ENCODE measurements around the gene COL23A1. TPM values are rescaled to one million over a fixed set of nuclear protein-coding genes. Genes with fewer than 3 reads are reported as not detected.
A peak's percentile ranks its signal among the peaks of the same experiment; 100 is the strongest.

Gene COL23A1
- total and polyA plus RNA-seq, 2 of the 13 experiments (the other 11 are each of a cell fraction or from before 2014, with no cell fraction given): not detected

DNA sequence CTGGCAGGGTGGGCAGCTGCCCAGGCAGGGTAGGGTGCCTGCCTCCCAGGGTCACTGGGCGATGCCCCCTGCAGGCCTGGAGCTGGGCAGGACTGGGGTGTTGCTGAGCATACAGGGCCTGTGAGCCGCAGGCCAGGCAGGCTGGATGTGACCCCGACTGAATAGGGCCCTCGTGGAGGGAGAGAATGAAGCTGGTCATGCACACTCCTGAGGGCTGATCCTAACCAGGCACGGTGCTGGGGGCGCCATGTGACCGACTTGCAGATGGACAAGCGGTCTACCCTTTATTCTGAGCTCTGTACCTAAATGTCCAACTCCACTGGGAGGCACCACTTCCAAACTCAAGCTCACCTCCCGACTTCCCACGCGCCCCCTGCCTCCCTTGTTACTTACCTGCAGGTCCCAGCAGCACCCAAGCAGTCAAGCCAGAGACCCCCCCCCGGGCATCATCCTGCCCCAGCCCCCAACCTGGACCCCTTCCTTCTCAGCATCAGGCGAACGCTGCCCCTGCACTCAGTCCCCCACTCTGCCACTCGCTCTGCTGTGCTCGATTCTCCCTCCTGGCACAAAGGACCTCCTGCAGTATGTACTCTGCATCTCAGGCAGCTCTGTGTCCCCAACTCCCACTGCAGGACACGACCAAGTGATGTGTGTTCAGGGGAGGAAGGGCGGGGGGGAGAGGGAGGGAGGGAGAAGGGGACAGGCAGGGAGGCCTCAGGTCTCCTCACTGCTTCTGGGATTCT is 280.8 kb downstream of the COL23A1 start:
- DNase-seq (ENCODE audit: low spot score): no peak
- peaks cover 8 to 40% of the 10 kb centered on the region in 2 experiments; a peak in 4 of 5 replicates for H3K27me3 ChIP-seq (ENCODE audit: control insufficient read depth in 1 of 2, insufficient read depth in 2 of 2, low read length in 2 of 2)

DNA sequence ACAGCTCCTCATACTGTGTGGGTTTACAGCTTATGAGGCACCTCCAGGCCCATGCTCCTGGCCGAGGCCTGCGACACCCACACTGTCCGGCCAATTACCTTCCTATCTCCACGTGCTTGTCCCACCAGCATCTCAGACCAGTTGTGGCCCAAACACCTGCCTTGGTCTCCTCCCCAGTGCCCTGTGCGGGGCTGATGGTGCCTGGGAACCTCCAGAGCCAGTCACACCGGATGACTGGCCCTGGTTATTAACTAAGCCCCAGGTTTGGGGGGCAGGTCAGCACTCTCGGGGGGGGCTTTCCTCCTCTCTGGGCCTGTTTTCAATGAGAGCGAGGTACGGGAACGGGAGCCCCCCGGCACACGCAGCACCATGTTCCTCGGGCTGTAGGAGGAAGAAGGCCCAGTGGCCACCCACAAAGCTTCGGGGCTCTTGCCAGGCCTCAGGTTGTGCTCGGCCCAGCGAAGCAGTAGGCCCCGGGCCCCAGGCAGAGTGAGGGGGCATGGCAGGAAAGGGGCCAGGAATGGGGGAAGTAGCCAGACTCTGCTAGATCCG is 281.6 kb downstream of the COL23A1 start:
- Histone ChIP-seq H3K4me3 (replicated peaks in 1 of 3; ENCODE audit: insufficient read depth in 1 of 3, low read depth in 2 of 3, low read length in 3 of 3) (no peak overlapping the region), H3K9me3 (ENCODE audit: low read length) (no peaks in the 10 kb centered on the region), H3K4me1 (ENCODE audit: insufficient read depth, low read length) (no peaks in the 10 kb centered on the region), H3K36me3 (replicated peaks in 1 of 2; ENCODE audit: control insufficient read depth in 1 of 2, insufficient read depth in 2 of 2, low read length in 2 of 2) (no peaks in the 10 kb centered on the region), H3K9ac (ENCODE audit: insufficient read depth, low read depth, low read length) (no peak overlapping the region), H2AFZ (ENCODE audit: low read length) (no peak overlapping the region), H3K27ac (ENCODE audit: extremely low read length, insufficient read depth, low read length) (no peak overlapping the region), H3K4me2 (ENCODE audit: low read depth, low read length) (no peak overlapping the region), H3K27me3 (ENCODE audit: control insufficient read depth in 1 of 2, insufficient read depth in 2 of 2, low read length in 2 of 2) (peaks cover 8 to 43% of the 10 kb centered on the region in 2 experiments; a peak in 4 of 5 replicates), H3K79me2 (ENCODE audit: insufficient read depth, low read length) (no peaks in the 10 kb centered on the region), H4K20me1 (ENCODE audit: insufficient read depth, low read length) (no peaks in the 10 kb centered on the region)
- no peak for FAIRE-seq
- in situ Hi-C loops (cut with HindIII; ENCODE audit: extremely low pct_ligation_motif_present, low pct_unique_long_range_greater_than_20kb) (no loop called here), intact Hi-C loops (cut with micrococcal nuclease; ENCODE audit: unreplicated experiment) (no loop called here)
- ChIA-PET CTCF (ENCODE audit: low intra/inter-chr PET ratio, low total read pairs) (no interaction called here), POLR2A (no interaction called here)
- no peak for ATAC-seq
- DNase-seq (ENCODE audit: low spot score): no peak
- 45% methylated on average over 4 of the region's 18 CpGs for WGBS (ENCODE audit: low lambda C conversion rate)
- no TSS peak for BruUV-seq (replicated peaks)
- TF ChIP-seq WIZ (CRISPR knock-in tag; IDR thresholded peaks at IDR 0.05) (no peak), CBX5 (CRISPR knock-in tag; IDR thresholded peaks at IDR 0.05; ENCODE audit: borderline replicate concordance) (no peak), YEATS4 (CRISPR knock-in tag; IDR thresholded peaks at IDR 0.05; ENCODE audit: borderline replicate concordance) (no peak), ZNF207 (IDR thresholded peaks at IDR 0.05; ENCODE audit: borderline replicate concordance) (no peak), XBP1 (CRISPR knock-in tag; IDR thresholded peaks at IDR 0.05) (no peak), TRIM24 (CRISPR knock-in tag; IDR thresholded peaks at IDR 0.05) (no peak), HCFC1 (IDR thresholded peaks at IDR 0.05; ENCODE audit: low read depth, low read length) (no peak), KAT7 (CRISPR knock-in tag; IDR thresholded peaks at IDR 0.05; ENCODE audit: borderline replicate concordance) (no peak), MTF1 (CRISPR knock-in tag; IDR thresholded peaks at IDR 0.05) (no peak), BRCA1 (CRISPR knock-in tag; IDR thresholded peaks at IDR 0.05) (no peak)
- TF ChIP-seq, protein P1, sequence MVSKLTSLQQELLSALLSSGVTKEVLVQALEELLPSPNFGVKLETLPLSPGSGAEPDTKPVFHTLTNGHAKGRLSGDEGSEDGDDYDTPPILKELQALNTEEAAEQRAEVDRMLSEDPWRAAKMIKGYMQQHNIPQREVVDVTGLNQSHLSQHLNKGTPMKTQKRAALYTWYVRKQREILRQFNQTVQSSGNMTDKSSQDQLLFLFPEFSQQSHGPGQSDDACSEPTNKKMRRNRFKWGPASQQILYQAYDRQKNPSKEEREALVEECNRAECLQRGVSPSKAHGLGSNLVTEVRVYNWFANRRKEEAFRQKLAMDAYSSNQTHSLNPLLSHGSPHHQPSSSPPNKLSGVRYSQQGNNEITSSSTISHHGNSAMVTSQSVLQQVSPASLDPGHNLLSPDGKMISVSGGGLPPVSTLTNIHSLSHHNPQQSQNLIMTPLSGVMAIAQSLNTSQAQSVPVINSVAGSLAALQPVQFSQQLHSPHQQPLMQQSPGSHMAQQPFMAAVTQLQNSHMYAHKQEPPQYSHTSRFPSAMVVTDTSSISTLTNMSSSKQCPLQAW (CRISPR knock-in tag; IDR thresholded peaks at IDR 0.05): no peak

More for the DNA sequence above, 280.8 kb downstream of the COL23A1 start:
- ATAC-seq: no peak; the same call in 2 of the 3 replicates
- no peak overlapping the region for H3K4me3 ChIP-seq (replicated peaks in 1 of 3; ENCODE audit: insufficient read depth in 1 of 3, low read depth in 2 of 3, low read length in 3 of 3)
- no peaks in the 10 kb centered on the region for H3K36me3 ChIP-seq (replicated peaks in 1 of 2; ENCODE audit: control insufficient read depth in 1 of 2, insufficient read depth in 2 of 2, low read length in 2 of 2)
- POLR2A ChIA-PET: no interaction called here
- H3K79me2 ChIP-seq (ENCODE audit: insufficient read depth, low read length): no peaks in the 10 kb centered on the region
- H2AFZ ChIP-seq (ENCODE audit: low read length): no peak overlapping the region
- no peaks in the 10 kb centered on the region for H4K20me1 ChIP-seq (ENCODE audit: insufficient read depth, low read length)
- H3K9me3 ChIP-seq (ENCODE audit: low read length): no peaks in the 10 kb centered on the region
- CTCF ChIA-PET (ENCODE audit: low intra/inter-chr PET ratio, low total read pairs): no interaction called here
- intact Hi-C loops (cut with micrococcal nuclease; ENCODE audit: unreplicated experiment) (no loop called here), in situ Hi-C loops (cut with HindIII; ENCODE audit: extremely low pct_ligation_motif_present, low pct_unique_long_range_greater_than_20kb) (no loop called here)
- H3K9ac ChIP-seq (ENCODE audit: insufficient read depth, low read depth, low read length): no peak overlapping the region
- 5% methylated on average over 12 of the region's 18 CpGs for WGBS (ENCODE audit: low lambda C conversion rate)
- no peak for TF ChIP-seq NR3C1 (CRISPR knock-in tag; IDR thresholded peaks at IDR 0.05)
- no peak for TF ChIP-seq ZNF138 (CRISPR knock-in tag; IDR thresholded peaks at IDR 0.05; ENCODE audit: low read depth)
- no peak for TF ChIP-seq HNRNPLL (IDR thresholded peaks at IDR 0.05; ENCODE audit: low read depth, low read length, poor library complexity, severe bottlenecking)
- TF ChIP-seq, protein P2, sequence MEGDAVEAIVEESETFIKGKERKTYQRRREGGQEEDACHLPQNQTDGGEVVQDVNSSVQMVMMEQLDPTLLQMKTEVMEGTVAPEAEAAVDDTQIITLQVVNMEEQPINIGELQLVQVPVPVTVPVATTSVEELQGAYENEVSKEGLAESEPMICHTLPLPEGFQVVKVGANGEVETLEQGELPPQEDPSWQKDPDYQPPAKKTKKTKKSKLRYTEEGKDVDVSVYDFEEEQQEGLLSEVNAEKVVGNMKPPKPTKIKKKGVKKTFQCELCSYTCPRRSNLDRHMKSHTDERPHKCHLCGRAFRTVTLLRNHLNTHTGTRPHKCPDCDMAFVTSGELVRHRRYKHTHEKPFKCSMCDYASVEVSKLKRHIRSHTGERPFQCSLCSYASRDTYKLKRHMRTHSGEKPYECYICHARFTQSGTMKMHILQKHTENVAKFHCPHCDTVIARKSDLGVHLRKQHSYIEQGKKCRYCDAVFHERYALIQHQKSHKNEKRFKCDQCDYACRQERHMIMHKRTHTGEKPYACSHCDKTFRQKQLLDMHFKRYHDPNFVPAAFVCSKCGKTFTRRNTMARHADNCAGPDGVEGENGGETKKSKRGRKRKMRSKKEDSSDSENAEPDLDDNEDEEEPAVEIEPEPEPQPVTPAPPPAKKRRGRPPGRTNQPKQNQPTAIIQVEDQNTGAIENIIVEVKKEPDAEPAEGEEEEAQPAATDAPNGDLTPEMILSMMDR (CRISPR knock-in tag; IDR thresholded peaks at IDR 0.05): 0 out of 2 replicates have a peak, but pooled peaks have one; percentile 7
- no peak overlapping the region for H3K4me2 ChIP-seq (ENCODE audit: low read depth, low read length)
- no peak for FAIRE-seq
- H3K4me1 ChIP-seq (ENCODE audit: insufficient read depth, low read length): no peaks in the 10 kb centered on the region
- BruUV-seq (replicated peaks): no TSS peak
- H3K27ac ChIP-seq (ENCODE audit: extremely low read length, insufficient read depth, low read length): no peak overlapping the region
